Sigmoid colon (tissue), 4 donors: Measurements from ENCODE around the gene KCNQ4.

Source experiments
- POLR2AphosphoS5 ChIP-seq, 4 donors: sonication (generic); formaldehyde crosslinking; IDR thresholded peaks; one replicate each; pipeline ENCODE4 v1.6.1; 2017; ENCODE audit warnings: antibody characterized with exemption in 4 of 4
- TF ChIP-seq, protein P1 (sequence below), 4 experiments: fragments of 450-650 bp in 3 of 4; fragments of 200-600 bp in 1 of 4; IDR thresholded peaks; one replicate each; pipeline ENCODE4 v1.5.1; 2016 to 2019; ENCODE audit warnings: antibody characterized with exemption in 4 of 4, mild to moderate bottlenecking in 3 of 4, moderate library complexity in 2 of 4

DNA sequence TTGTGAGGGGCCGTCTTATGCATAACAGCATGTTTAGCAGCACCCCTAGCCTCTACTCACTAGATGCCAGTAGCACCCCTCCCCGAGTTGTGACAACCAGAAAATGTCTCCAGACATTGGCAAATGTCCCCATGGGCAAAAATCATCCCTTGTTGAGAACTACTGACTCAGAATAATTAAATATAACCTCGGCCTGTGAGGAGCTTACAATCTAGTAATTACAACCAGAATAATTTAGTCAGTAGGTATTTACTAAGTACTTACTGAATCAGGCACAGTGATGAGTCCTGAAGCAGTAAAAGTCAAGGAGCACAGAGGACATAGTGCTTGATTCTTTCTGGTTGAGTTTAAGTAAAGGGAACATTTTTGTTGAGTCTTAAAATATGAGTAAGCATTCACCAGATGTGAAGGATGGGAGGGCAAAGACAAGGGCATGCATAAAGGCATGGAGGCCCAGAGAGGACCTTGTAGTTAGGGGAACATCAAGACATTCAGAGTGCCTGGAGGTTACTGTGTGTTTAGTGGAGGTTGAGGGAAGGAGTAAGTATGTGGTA lies 44.1 kb upstream of the KCNQ4 start:
- TF ChIP-seq, protein P1, sequence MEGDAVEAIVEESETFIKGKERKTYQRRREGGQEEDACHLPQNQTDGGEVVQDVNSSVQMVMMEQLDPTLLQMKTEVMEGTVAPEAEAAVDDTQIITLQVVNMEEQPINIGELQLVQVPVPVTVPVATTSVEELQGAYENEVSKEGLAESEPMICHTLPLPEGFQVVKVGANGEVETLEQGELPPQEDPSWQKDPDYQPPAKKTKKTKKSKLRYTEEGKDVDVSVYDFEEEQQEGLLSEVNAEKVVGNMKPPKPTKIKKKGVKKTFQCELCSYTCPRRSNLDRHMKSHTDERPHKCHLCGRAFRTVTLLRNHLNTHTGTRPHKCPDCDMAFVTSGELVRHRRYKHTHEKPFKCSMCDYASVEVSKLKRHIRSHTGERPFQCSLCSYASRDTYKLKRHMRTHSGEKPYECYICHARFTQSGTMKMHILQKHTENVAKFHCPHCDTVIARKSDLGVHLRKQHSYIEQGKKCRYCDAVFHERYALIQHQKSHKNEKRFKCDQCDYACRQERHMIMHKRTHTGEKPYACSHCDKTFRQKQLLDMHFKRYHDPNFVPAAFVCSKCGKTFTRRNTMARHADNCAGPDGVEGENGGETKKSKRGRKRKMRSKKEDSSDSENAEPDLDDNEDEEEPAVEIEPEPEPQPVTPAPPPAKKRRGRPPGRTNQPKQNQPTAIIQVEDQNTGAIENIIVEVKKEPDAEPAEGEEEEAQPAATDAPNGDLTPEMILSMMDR (IDR thresholded peaks at IDR 0.05), result no peak
- TF ChIP-seq POLR2AphosphoS5 (IDR thresholded peaks at IDR 0.05), result no peak
